NB4 (cell line): Measurements from ENCODE around the gene CCDC137.

Experiments
- CTCF ChIP-seq: IDR thresholded peaks from one replicate; pipeline ENCODE4 v1.5.1; 2012; ENCODE audit warnings: low read depth, low read length
- MAX ChIP-seq: IDR thresholded peaks from 2 replicates; pipeline ENCODE4 v1.6.1; 2011; ENCODE audit warnings: low read depth, low read length

GRCh38 chr17:81717766-81718089, 51.2 kb downstream of the CCDC137 start:
- TF ChIP-seq CTCF = no peak
- no peak for TF ChIP-seq MAX
